Activated CD4-positive, alpha-beta T cell treated with anti-CD3 and anti-CD28 coated beads, Interleukin-2, amount 10 ng/mL, durations not matched to agents 24 days and 14 days (primary cell): ENCODE results near the gene FGFRL1. TPM values are rescaled to one million over a fixed set of nuclear protein-coding genes. Genes with fewer than 3 reads are reported as not detected.
"Not testable (repeated sequence)": the region's sequence is repeated elsewhere in the genome, so short reads cannot be mapped to it uniquely, and the experiment has no call there.

Experiments
- DNase-seq: peaks from one replicate; pipeline ENCODE4 v3.0.0; 2022
- H3K27ac Mint-ChIP-seq: one replicate; pipeline ENCODE4 v1.8.0; 2022; ENCODE audit warnings: mild to moderate bottlenecking, mixed read lengths
- H3K27me3 Mint-ChIP-seq: one replicate; pipeline ENCODE4 v1.8.0; 2022; ENCODE audit warnings: mixed read lengths
- H3K36me3 Mint-ChIP-seq: one replicate; pipeline ENCODE4 v1.8.0; 2022; ENCODE audit warnings: low read depth, mild to moderate bottlenecking, mixed read lengths
- H3K4me1 Mint-ChIP-seq: one replicate; pipeline ENCODE4 v1.8.0; 2021; ENCODE audit warnings: mixed read lengths
- H3K4me3 Mint-ChIP-seq: one replicate; pipeline ENCODE4 v1.8.0; 2022; ENCODE audit warnings: mild to moderate bottlenecking, moderate library complexity, mixed read lengths
- H3K9me3 Mint-ChIP-seq: one replicate; pipeline ENCODE4 v1.8.0; 2021; ENCODE audit warnings: mixed read lengths
- intact Hi-C: fragments of 100-400 bp; cut with micrococcal nuclease; formaldehyde crosslinking; loops from one replicate; pipeline ENCODE4 v1.15.1; 2023
- total RNA-seq: library from RNA; stranded (reverse); gene quantifications from 2 replicates; pipeline ENCODE4 v1.2.3, GENCODE V29; 2022

The FGFRL1 gene
- total RNA-seq, 1 donor from 2014 or later = 18.9 TPM

DNA sequence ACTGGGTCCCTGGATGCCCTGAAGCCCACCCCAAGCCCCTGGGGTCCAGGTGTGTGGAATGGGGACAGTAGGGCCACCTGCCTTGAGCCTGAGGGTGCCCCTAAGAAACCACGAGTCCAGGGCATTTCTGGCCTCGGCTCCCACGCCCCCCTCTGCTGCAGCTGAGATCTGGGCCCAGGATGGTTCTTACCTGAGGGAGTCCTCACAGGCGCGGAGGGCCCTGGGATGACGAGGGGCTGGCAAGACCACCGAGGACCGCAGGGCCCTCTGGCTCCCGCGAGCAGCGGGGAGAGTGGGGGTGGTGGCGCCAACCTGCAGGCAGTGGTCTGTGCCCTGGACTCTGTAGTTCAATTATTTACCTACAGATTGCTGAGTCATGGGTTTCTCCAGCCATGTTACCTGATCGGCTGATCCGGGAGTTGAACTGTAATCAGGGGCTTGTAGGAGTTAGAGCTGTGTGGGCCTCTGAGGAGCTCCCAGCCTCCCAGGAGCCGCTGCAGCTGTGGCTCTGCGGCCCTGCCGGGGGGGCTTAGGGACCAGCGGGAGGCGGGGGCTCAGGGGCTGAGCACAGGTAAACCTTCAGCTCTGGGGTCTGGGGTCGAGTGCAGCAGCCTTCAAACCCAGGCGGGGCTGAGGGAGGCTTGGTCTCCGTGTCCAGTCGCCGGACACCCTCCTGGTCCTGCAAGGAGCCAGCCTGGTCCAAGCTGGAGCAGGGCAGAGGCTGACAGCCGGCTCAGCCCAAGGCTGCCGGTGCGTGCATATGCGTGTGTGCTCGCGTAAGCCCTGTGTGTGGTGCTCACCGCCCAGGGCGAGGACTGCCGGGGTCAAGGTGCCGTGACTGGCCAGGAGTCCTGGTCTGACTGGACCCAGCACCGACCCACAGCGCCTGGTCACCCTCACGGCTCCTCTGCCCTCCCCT is 18.1 kb upstream of the FGFRL1 start, which contains the start of gene SLC26A1:
TSS of gene SLC26A1 (minus strand) at position 294 of the 919 bp plus-strand sequence. CDS start 1,701 bp downstream, outside the sequence.
- peaks cover 12% of the 10 kb centered on the region for H3K27me3 Mint-ChIP-seq
- no peaks in the 10 kb centered on the region for H3K4me1 Mint-ChIP-seq
- DNase-seq = no peak
- no peaks in the 10 kb centered on the region for H3K9me3 Mint-ChIP-seq
- intact Hi-C loops = no loop called here
- no peak within 1 kb of the TSS for H3K27ac Mint-ChIP-seq
- H3K4me3 Mint-ChIP-seq = no peak within 1 kb of the TSS
- no peaks in the 10 kb centered on the region for H3K36me3 Mint-ChIP-seq

DNA sequence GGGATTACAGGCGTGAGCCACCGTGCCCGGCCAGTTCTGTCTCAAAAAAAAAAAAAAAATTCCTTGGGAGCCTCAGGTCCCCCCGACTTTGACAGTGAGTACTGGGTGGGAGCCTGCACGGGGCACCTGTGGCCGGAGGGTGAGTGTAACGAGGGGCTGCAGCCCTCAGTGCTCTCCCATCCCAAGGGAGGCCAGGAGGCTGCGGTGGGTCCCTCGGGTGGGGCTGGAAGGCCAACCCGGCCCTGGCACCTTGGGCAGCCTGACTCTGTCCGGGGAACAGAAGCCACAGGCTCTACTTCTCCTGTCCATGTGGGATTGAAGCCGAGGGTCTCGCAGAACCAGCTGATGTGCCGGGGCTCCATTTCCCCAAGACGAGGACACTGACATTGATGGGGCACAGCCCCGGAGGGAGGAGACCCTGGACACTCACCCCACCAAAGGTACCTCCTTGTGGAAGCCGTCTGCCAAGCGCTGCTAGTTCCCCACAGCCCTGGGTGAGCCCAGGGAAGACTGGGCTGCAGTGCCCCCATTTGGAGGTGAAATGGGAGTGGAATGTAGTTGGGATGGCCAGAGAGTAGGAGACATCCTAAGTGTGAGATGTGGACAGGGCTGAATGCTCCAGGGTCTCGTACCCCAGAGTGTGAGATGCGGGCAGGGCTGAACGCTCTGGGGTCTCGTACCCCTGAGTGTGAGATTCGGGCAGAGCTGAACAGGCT is 16.0 kb upstream of the FGFRL1 start:
- intact Hi-C loops = no loop called here
- Mint-ChIP-seq H3K4me1 (no peaks in the 10 kb centered on the region), H3K36me3 (no peaks in the 10 kb centered on the region), H3K27ac (no peak overlapping the region), H3K27me3 (peaks cover 22% of the 10 kb centered on the region), H3K9me3 (no peaks in the 10 kb centered on the region), H3K4me3 (no peak overlapping the region)
- no peak for DNase-seq

- Mint-ChIP-seq H3K4me3 (no peak overlapping the region), H3K9me3 (no peaks in the 10 kb centered on the region), H3K4me1 (no peaks in the 10 kb centered on the region), H3K27ac (no peak overlapping the region), H3K27me3 (peaks cover 26% of the 10 kb centered on the region), H3K36me3 (no peaks in the 10 kb centered on the region)
- no peak for DNase-seq
- intact Hi-C loops = no loop called here
These were observed 15.1 kb upstream of the FGFRL1 start for GRCh38 chr4:996030-996996.

DNA sequence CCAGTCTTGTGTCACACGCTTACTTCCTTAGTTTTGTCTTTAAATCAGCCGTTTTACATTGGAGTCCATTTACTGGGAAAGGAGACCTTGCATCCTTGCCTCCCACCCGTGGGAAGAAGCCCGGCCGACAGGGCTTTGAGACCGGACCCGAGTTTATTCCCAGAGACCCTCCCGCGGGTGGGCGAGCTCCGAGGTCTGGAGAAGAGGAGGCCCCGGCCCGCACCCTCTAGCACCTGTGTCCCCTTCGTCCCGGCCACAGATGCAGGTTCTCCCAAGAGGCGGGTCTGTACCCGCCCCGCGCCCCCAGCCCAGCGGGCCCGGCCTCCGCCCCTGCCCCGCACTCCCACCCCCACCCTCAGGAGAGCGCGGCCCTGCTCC is 14.4 kb upstream of the FGFRL1 start:
- Mint-ChIP-seq H3K9me3 (no peaks in the 10 kb centered on the region), H3K36me3 (no peaks in the 10 kb centered on the region), H3K4me3 (no peak overlapping the region), H3K4me1 (no peaks in the 10 kb centered on the region), H3K27me3 (peaks cover 28% of the 10 kb centered on the region), H3K27ac (no peak overlapping the region)
- intact Hi-C loops = no loop called here
- no peak for DNase-seq

GRCh38 chr4:997375-998071 is 13.9 kb upstream of the FGFRL1 start:
- no peaks in the 10 kb centered on the region for H3K4me1 Mint-ChIP-seq
- no peaks in the 10 kb centered on the region for H3K9me3 Mint-ChIP-seq
- no peaks in the 10 kb centered on the region for H3K36me3 Mint-ChIP-seq
- no peak for DNase-seq
- peaks cover 30% of the 10 kb centered on the region for H3K27me3 Mint-ChIP-seq
- no peak overlapping the region for H3K27ac Mint-ChIP-seq
- intact Hi-C loops = no loop called here
- H3K4me3 Mint-ChIP-seq = no peak overlapping the region

DNA sequence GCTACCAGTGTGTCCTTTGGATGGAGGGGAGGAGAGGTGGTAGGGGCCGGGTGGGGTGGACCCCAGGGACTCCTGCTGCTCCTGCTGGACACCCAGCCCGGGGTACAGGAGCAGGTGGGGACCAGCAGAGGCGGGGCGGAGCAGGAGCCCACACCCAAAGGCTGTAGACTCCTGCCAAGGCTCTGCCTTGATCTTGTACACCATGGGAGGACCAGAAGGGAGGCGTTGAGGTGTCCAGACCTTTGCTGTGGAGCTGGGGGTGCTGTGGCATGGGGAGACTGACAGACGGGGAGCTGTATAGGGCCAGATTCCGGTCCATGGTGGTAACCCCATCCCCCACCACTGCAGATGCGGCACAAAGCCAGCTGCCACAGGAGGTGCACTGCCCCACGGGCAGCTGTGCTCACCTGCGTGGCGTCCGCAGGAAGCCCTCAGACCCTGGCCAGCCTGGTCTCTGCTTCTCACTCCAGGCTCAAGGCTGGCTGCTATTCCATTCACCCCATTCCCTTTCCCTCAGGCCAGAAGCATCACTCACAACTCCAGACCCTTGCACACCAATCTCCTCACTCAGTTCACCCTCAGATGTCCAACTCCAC is 13.2 kb upstream of the FGFRL1 start:
- Mint-ChIP-seq H3K4me1 (no peaks in the 10 kb centered on the region), H3K27me3 (peaks cover 30% of the 10 kb centered on the region), H3K9me3 (no peaks in the 10 kb centered on the region), H3K4me3 (no peak overlapping the region), H3K36me3 (no peaks in the 10 kb centered on the region), H3K27ac (no peak overlapping the region)
- intact Hi-C loops = no loop called here
- DNase-seq = no peak

- DNase-seq, H3K36me3 Mint-ChIP-seq, H3K4me3 Mint-ChIP-seq, H3K27ac Mint-ChIP-seq, intact Hi-C loops, H3K9me3 Mint-ChIP-seq, H3K4me1 Mint-ChIP-seq: not testable (repeated sequence)
- H3K27me3 Mint-ChIP-seq = peaks cover 33% of the 10 kb centered on the region
These were observed 12.1 kb upstream of the FGFRL1 start for GRCh38 chr4:999240-999863.

- Mint-ChIP-seq H3K27me3 (peaks cover 35% of the 10 kb centered on the region), H3K36me3 (no peaks in the 10 kb centered on the region), H3K4me3 (no peak overlapping the region), H3K4me1 (no peaks in the 10 kb centered on the region), H3K9me3 (no peaks in the 10 kb centered on the region), H3K27ac (no peak overlapping the region)
- intact Hi-C loops = no loop called here
- DNase-seq = no peak
These were observed 11.5 kb upstream of the FGFRL1 start for GRCh38 chr4:999882-1000425.

- H3K4me1 Mint-ChIP-seq = no peaks in the 10 kb centered on the region
- intact Hi-C loops = no loop called here
- H3K9me3 Mint-ChIP-seq = no peaks in the 10 kb centered on the region
- H3K4me3 Mint-ChIP-seq = no peak overlapping the region
- no peak for DNase-seq
- no peak overlapping the region for H3K27ac Mint-ChIP-seq
- no peaks in the 10 kb centered on the region for H3K36me3 Mint-ChIP-seq
- peaks cover 36% of the 10 kb centered on the region for H3K27me3 Mint-ChIP-seq
These were observed 10.7 kb upstream of the FGFRL1 start for GRCh38 chr4:1000686-1001260.

- H3K4me1 Mint-ChIP-seq = no peaks in the 10 kb centered on the region
- intact Hi-C loops = no loop called here
- H3K27ac Mint-ChIP-seq = no peak overlapping the region
- H3K9me3 Mint-ChIP-seq = no peaks in the 10 kb centered on the region
- H3K4me3 Mint-ChIP-seq = no peak overlapping the region
- no peaks in the 10 kb centered on the region for H3K36me3 Mint-ChIP-seq
- no peak for DNase-seq
- H3K27me3 Mint-ChIP-seq = peaks cover 38% of the 10 kb centered on the region
These were observed 9.8 kb upstream of the FGFRL1 start for GRCh38 chr4:1001561-1002130.

DNA sequence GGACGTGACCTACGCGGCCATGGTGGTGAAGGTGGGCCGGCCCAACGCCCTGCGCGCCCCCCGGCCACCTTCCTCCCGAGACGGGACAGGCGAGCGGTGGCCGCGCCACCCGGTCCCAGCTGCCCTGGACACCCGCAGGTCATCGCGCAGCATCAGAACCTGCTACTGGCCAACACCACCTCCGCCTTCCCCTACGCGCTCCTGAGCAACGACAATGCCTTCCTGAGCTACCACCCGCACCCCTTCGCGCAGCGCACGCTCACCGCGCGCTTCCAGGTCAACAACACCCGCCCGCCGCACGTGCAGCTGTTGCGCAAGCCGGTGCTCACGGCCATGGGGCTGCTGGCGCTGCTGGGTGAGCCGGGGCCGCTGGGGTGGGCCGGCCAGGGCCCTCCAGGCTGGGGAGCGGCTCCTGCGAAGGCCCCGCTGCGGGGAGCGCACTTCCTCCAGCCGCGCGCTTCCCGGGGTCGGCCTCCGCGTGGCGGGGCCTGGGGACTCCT is 9.2 kb upstream of the FGFRL1 start:
- H3K36me3 Mint-ChIP-seq = peaks cover 2% of the 10 kb centered on the region
- no peaks in the 10 kb centered on the region for H3K9me3 Mint-ChIP-seq
- no peak for DNase-seq
- no peaks in the 10 kb centered on the region for H3K4me1 Mint-ChIP-seq
- no peak overlapping the region for H3K27ac Mint-ChIP-seq
- intact Hi-C loops = no loop called here
- H3K4me3 Mint-ChIP-seq = no peak overlapping the region
- H3K27me3 Mint-ChIP-seq = peaks cover 39% of the 10 kb centered on the region
